HL-60 (cell line): Measurements from ENCODE around the gene SDK1.

Experiments
- DNase-seq, 2 experiments: peaks; one replicate each; pipeline ENCODE4 v3.0.0-alpha.2; 2010 to 2020; ENCODE audit warnings: low read depth in 1 of 2, low spot score in 1 of 2
- H3K27ac ChIP-seq: fragments of 250-450 bp; sonication (Bioruptor Pico); replicated peaks from 2 replicates; pipeline ENCODE4 v1.5.1; 2020; ENCODE audit warnings: mild to moderate bottlenecking, moderate library complexity
- H3K27me3 ChIP-seq: fragments of 250-450 bp; sonication (Bioruptor Pico); 2 replicates; pipeline ENCODE4 v1.5.1; 2021; ENCODE audit warnings: mild to moderate bottlenecking, moderate library complexity; ENCODE audit not compliant: insufficient read depth, poor library complexity, severe bottlenecking
- H3K4me3 ChIP-seq: replicated peaks from 2 replicates; pipeline ENCODE4 v1.5.1; 2011; ENCODE audit warnings: mild to moderate bottlenecking, control low read depth, low read length; ENCODE audit not compliant: insufficient read depth
- GABPA ChIP-seq: IDR thresholded peaks from 2 replicates; pipeline ENCODE4 v1.6.1; 2012; ENCODE audit warnings: low read depth
- POLR2AphosphoS5 ChIP-seq: IDR thresholded peaks from 2 replicates; pipeline ENCODE4 v1.6.1; 2012; ENCODE audit warnings: low read depth
- SPI1 ChIP-seq: IDR thresholded peaks from 2 replicates; pipeline ENCODE4 v1.6.1; 2012; ENCODE audit warnings: low read depth, mild to moderate bottlenecking, borderline replicate concordance
- TF ChIP-seq, protein P1 (sequence below): IDR thresholded peaks from one replicate; pipeline ENCODE4 v1.5.1; 2011; ENCODE audit warnings: low read length, control low read depth, inconsistent platforms; ENCODE audit not compliant: insufficient read depth
- TF ChIP-seq, protein P2 (sequence below): IDR thresholded peaks from 2 replicates; pipeline ENCODE4 v1.6.1; 2012; ENCODE audit warnings: low read depth; ENCODE audit not compliant: insufficient replicate concordance

SDK1 gene

DNA sequence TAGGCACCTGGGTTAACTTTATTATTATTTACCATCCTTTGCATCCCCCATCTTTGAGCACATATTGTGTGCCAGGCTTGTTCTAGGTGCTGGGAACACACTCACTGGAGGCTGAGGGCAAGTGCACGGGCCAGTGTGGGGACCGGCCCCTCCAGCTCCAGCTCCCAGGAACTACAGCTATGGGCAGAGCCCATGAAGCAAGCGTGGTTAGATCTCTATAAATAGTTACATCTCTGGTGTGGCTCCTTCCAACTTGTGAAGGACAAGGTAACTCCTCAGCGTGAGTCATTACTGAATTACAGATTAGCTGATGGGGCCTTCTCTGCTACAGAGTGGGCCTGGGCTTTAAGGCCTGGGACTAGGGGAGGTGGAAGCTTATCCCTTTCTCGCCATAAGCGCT lies 583.5 kb downstream of the SDK1 start:
- H3K27me3 ChIP-seq = no peaks in the 10 kb centered on the region
- no peak overlapping the region for H3K27ac ChIP-seq
- no peak overlapping the region for H3K4me3 ChIP-seq
- no peak for DNase-seq
- TF ChIP-seq, protein P1, sequence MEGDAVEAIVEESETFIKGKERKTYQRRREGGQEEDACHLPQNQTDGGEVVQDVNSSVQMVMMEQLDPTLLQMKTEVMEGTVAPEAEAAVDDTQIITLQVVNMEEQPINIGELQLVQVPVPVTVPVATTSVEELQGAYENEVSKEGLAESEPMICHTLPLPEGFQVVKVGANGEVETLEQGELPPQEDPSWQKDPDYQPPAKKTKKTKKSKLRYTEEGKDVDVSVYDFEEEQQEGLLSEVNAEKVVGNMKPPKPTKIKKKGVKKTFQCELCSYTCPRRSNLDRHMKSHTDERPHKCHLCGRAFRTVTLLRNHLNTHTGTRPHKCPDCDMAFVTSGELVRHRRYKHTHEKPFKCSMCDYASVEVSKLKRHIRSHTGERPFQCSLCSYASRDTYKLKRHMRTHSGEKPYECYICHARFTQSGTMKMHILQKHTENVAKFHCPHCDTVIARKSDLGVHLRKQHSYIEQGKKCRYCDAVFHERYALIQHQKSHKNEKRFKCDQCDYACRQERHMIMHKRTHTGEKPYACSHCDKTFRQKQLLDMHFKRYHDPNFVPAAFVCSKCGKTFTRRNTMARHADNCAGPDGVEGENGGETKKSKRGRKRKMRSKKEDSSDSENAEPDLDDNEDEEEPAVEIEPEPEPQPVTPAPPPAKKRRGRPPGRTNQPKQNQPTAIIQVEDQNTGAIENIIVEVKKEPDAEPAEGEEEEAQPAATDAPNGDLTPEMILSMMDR = no peak
- TF ChIP-seq GABPA = no peak

- TF ChIP-seq, protein P1 = no peak
- TF ChIP-seq, protein P2, sequence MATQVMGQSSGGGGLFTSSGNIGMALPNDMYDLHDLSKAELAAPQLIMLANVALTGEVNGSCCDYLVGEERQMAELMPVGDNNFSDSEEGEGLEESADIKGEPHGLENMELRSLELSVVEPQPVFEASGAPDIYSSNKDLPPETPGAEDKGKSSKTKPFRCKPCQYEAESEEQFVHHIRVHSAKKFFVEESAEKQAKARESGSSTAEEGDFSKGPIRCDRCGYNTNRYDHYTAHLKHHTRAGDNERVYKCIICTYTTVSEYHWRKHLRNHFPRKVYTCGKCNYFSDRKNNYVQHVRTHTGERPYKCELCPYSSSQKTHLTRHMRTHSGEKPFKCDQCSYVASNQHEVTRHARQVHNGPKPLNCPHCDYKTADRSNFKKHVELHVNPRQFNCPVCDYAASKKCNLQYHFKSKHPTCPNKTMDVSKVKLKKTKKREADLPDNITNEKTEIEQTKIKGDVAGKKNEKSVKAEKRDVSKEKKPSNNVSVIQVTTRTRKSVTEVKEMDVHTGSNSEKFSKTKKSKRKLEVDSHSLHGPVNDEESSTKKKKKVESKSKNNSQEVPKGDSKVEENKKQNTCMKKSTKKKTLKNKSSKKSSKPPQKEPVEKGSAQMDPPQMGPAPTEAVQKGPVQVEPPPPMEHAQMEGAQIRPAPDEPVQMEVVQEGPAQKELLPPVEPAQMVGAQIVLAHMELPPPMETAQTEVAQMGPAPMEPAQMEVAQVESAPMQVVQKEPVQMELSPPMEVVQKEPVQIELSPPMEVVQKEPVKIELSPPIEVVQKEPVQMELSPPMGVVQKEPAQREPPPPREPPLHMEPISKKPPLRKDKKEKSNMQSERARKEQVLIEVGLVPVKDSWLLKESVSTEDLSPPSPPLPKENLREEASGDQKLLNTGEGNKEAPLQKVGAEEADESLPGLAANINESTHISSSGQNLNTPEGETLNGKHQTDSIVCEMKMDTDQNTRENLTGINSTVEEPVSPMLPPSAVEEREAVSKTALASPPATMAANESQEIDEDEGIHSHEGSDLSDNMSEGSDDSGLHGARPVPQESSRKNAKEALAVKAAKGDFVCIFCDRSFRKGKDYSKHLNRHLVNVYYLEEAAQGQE = no peak
- TF ChIP-seq SPI1 (no peak), GABPA (no peak), POLR2AphosphoS5 (no peak)
- Histone ChIP-seq H3K4me3 (no peak overlapping the region), H3K27ac (no peak overlapping the region), H3K27me3 (no peaks in the 10 kb centered on the region)
- DNase-seq = no peak
These were observed 586.1 kb downstream of the SDK1 start for GRCh38 chr7:3887096-3887690.

DNA sequence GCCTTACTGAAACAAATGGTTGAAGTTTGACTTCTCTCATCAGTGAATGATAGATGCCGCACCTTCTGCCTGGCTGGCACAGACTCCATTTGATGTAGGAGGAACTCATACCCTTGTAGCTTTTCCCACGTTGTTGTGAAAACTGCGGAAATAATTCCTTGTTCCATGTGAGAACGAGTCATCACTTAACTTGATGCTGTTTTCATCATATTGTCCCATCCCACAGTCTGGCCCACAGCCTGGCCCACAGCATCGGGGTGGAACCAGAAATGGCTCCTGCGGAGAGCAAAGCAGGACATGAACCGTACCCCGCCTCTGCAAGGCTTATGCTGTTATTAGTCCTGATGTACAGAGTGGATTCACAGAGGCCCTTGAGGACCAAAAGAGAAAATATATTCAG lies 587.0 kb downstream of the SDK1 start:
- no peak overlapping the region for H3K4me3 ChIP-seq
- no peaks in the 10 kb centered on the region for H3K27me3 ChIP-seq
- no peak for DNase-seq
- no peak overlapping the region for H3K27ac ChIP-seq
- TF ChIP-seq, protein P2 = no peak
- TF ChIP-seq GABPA (no peak), POLR2AphosphoS5 (no peak), SPI1 (no peak)
- TF ChIP-seq, protein P1 = no peak

DNA sequence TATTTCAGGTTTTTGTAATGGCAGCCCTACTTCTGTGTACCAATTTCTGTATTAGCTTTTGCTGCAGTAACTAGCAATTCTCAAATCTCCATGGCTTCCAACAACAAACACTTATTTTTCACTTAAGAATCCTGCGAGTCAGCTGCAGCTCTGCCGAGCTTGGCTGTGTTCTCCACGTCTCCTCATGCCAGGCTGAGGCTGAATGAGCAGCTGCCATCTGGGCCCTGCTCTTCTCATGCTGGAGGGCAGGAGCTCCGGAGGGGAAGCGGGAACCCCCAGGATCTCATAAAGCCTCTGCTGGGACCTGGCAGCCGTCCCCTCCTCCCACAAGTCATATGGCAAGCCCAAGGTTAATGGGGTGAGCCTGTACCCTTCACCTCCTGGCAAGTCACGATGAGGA lies 591.1 kb downstream of the SDK1 start:
- Histone ChIP-seq H3K27ac (no peak overlapping the region), H3K27me3 (no peaks in the 10 kb centered on the region), H3K4me3 (no peak overlapping the region)
- TF ChIP-seq SPI1 (no peak), GABPA (no peak), POLR2AphosphoS5 (no peak)
- TF ChIP-seq, protein P2 = no peak
- TF ChIP-seq, protein P1 = no peak
- no peak for DNase-seq
